Spinal cord (tissue), 10 donors: ENCODE measurements around the gene OSBPL9. TPM values are rescaled to one million over a fixed set of nuclear protein-coding genes. Genes with fewer than 3 reads are reported as not detected.
A peak's percentile ranks its signal among the peaks of the same experiment; 100 is the strongest.

Experiments
- DNase-seq, 6 donors: peaks; one replicate each; pipeline versions ENCODE4 v3.0.0 to v3.0.0-alpha.2; 2013 to 2015; ENCODE audit warnings: low spot score in 6 of 6, low read depth in 4 of 6
- H3K27ac ChIP-seq: one replicate; pipeline ENCODE4 v1.5.1; 2013; ENCODE audit warnings: low read depth, low read length, control low read depth
- H3K27me3 ChIP-seq: one replicate; pipeline ENCODE4 v1.6.1; 2013; ENCODE audit warnings: low read length; ENCODE audit not compliant: control insufficient read depth, insufficient read depth
- H3K36me3 ChIP-seq: one replicate; pipeline ENCODE4 v1.6.1; 2013; ENCODE audit warnings: low read length; ENCODE audit not compliant: control insufficient read depth, insufficient read depth
- H3K4me1 ChIP-seq: one replicate; pipeline ENCODE4 v1.6.1; 2013; ENCODE audit warnings: low read length; ENCODE audit not compliant: control insufficient read depth, insufficient read depth
- H3K4me3 ChIP-seq: one replicate; pipeline ENCODE4 v1.5.1; 2013; ENCODE audit warnings: low read depth, low read length, control low read depth
- H3K9me3 ChIP-seq: one replicate; pipeline ENCODE4 v1.6.1; 2013; ENCODE audit warnings: low read length; ENCODE audit not compliant: control insufficient read depth, insufficient read depth
- WGBS: methylation state at CpG from one replicate; pipeline ENCODE4 v1.1.5; 2013; ENCODE audit warnings: missing lambda C conversion rate; ENCODE audit not compliant: insufficient coverage; 5-methylcytosine and 5-hydroxymethylcytosine counted together
- polyA plus RNA-seq, 2 donors: library from polyadenylated mRNA; unstranded; fragments of 120-200 nt; gene quantifications; one replicate each; pipeline ENCODE4 v1.2.1, GENCODE V29; 2013; ENCODE audit not compliant: insufficient read length in 2 of 2
- total RNA-seq, 2 donors: library from RNA; depleted of rRNA in 1 of 2; stranded (reverse); fragments of 120-200 nt in 1 of 2; fragments of >200 nt in 1 of 2; gene quantifications; one replicate each; pipeline versions ENCODE4 v1.2.3 to v1.2.4, GENCODE V29; 2013 to 2014
- donor health status: healthy.

OSBPL9 gene
- total and polyA plus RNA-seq, 4 donors: 73.6 to 96.2 (median 84.5) TPM

DNA sequence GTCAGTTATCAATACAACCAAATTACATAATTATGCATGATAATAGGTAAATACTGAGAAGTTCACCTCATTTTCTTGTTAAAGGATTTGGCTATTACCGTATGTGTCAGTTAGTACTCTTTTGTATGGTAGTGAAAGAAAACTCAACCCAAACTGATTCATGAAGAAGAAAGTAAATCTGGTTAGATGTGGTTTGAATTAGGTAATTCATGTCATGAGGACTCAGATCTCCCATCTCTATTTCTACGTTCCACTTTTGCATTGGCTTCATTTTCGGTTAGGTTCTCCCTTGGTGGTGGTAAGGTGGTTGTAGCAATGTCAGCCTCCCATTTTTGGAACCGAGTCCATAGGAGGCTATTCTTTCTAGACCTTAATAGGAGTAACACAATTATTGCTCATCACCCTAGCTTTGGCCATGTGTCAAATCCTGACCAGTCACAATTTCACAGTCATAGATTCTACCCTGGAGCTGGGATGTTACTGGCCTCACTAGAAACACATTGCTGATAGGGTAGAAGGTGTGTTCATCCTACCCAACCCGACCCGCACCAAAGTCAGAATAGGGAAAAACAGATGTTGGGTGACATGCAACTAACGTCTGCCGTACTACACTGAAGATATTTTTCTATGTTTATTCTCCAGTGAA is 97.6 kb downstream of the OSBPL9 start:
- Histone ChIP-seq H3K9me3 (no peaks in the 10 kb centered on the region), H3K4me3 (no peak overlapping the region), H3K27me3 (no peaks in the 10 kb centered on the region), H3K27ac (no peak overlapping the region), H3K4me1 (no peaks in the 10 kb centered on the region), H3K36me3 (no peaks in the 10 kb centered on the region)
- WGBS: 80% methylated on average over 1 of the region's 8 CpGs
- DNase-seq: no peak

DNA sequence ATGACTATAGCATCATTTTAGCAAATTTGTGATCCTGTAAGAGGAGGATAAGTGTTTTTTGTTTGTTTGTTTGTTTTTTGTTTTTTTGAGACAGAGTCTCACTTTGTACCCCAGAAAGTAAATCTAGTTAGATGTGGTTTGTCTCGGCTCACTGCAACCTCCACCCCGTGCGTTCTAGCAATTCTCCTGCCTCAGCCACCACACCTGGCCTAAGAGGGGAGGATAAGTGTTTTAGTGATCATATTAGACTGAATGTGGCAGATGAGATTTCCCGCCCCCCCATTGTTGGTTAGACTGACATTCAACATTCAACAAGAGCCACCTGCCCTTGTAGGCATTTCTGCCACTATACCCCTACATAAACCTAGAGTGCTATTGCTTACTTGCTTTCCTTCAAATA is 98.5 kb downstream of the OSBPL9 start:
- Histone ChIP-seq H3K4me1 (no peaks in the 10 kb centered on the region), H3K9me3 (no peaks in the 10 kb centered on the region), H3K27me3 (no peaks in the 10 kb centered on the region), H3K36me3 (no peaks in the 10 kb centered on the region), H3K27ac (no peak overlapping the region), H3K4me3 (no peak overlapping the region)
- no peak for DNase-seq
- no CpG with 5 or more reads among the region's 4 CpGs for WGBS

DNA sequence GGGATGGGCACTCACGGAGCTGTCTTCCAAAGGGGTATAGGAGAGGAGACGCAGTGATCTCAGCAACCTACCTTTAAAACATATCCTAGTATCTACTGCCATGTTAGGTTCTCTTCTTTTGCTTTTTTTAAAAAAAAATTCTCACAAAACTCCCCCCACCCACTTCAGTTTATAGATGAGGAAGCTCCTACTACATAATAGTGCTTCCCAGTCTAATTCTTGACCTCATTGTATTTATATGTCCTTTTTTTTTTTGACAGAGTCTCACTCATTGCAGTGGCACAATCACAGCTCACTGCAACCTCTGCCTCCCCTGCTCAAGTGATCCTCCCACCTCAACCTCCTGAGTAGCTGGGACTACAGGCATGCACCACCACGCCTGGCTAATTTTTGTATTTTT is 99.9 kb downstream of the OSBPL9 start:
- H3K27ac ChIP-seq: no peak overlapping the region
- no peaks in the 10 kb centered on the region for H3K27me3 ChIP-seq
- H3K36me3 ChIP-seq: peaks cover 3% of the 10 kb centered on the region
- no peak for DNase-seq
- H3K4me3 ChIP-seq: no peak overlapping the region
- WGBS: 100% methylated on average over 1 of the region's 3 CpGs
- H3K9me3 ChIP-seq: no peaks in the 10 kb centered on the region
- H3K4me1 ChIP-seq: no peaks in the 10 kb centered on the region

DNA sequence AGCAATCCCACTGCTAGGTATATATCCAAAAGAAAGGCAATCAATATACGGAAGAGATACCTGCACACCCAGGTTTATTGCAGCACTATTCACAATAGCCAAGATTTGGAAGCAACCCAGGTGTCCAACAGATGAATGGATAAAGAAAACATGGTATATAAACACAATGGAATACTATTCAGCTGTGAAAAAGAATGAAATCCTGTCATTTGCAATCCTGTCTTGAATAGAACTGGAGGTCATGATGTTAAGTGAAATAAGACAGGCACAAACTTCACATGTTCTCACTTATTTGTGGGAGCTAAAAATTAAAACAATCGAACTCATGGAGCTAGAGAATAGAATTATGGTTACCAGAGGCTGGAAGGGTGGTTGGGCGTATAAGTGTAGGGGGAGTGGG is 101.0 kb downstream of the OSBPL9 start:
- WGBS: no CpG with 5 or more reads among the region's 3 CpGs
- DNase-seq: no peak
- H3K27me3 ChIP-seq: no peaks in the 10 kb centered on the region
- H3K27ac ChIP-seq: no peak overlapping the region
- peaks cover 3% of the 10 kb centered on the region for H3K36me3 ChIP-seq
- no peaks in the 10 kb centered on the region for H3K9me3 ChIP-seq
- no peaks in the 10 kb centered on the region for H3K4me1 ChIP-seq
- H3K4me3 ChIP-seq: no peak overlapping the region

DNA sequence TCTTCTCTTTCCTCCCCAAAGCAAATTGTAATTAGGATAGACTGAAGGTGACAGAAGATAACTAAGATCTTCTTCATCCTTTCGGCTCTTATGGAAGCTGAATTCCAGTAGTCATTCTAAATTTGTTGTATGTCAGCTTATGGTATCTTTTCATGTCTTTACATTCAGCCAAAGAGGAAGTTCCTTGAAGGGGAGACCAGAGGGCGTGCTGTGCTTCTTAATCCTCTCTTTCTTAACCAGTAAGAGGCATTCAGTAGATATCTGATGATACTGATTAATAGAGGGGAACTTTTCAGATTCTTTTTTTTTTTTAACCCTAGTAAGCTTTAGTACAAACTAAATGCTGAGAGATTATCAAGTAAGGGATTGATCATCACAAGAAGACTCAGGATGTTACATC is 102.3 kb downstream of the OSBPL9 start:
- Histone ChIP-seq H3K27ac (no peak overlapping the region), H3K27me3 (no peaks in the 10 kb centered on the region), H3K9me3 (no peaks in the 10 kb centered on the region), H3K36me3 (peaks cover 3% of the 10 kb centered on the region), H3K4me1 (no peaks in the 10 kb centered on the region), H3K4me3 (no peak overlapping the region)
- no CpG with 5 or more reads among the region's 2 CpGs for WGBS
- no peak for DNase-seq

DNA sequence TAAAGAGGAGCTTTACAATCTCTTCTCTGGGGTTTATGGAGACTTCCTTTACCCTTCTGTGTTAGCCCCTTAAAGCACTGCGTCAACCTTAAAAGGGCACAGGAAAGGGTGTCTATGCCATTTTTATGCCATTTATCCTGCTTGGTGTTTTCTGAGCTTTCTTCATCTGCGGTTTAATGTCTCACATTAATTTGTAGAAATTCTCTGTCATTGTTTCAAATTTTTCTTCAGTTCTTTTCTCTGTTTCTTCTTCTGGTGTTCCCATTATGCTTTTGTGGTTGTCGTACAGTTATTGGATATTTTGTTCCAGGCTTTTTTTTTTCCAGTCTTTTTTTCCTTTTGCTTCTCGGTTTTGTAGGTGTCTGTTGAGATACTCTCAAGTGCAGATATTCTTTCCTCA is 107.9 kb downstream of the OSBPL9 start:
- Histone ChIP-seq H3K4me3 (no peak overlapping the region), H3K27ac (no peak overlapping the region), H3K36me3 (peaks cover 3% of the 10 kb centered on the region), H3K4me1 (peaks cover 7% of the 10 kb centered on the region), H3K27me3 (no peaks in the 10 kb centered on the region), H3K9me3 (no peaks in the 10 kb centered on the region)
- DNase-seq: no peak
- 100% methylated on average over 1 of the region's 4 CpGs for WGBS

DNA sequence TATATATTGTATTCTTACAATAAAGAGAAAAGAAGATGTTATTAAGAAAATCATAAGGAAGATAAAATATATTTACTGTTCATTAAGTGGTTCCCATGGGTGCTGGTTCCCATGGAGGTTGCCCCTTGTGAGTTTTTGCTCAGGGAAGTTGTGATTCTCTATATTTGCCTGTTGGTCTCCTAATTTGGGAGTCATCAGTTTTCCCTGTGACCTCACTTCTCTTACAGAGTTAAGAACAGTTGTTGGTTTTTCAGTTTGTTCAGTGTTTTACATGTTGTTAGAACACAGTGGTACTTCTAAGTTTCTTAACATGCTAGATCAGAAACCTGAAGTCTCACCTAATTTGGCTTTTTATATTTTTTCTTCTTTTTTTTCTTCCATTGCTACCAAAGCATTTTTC is 109.2 kb downstream of the OSBPL9 start:
- H3K27me3 ChIP-seq: no peaks in the 10 kb centered on the region
- H3K4me1 ChIP-seq: peaks cover 13% of the 10 kb centered on the region
- H3K27ac ChIP-seq: no peak overlapping the region
- H3K9me3 ChIP-seq: no peaks in the 10 kb centered on the region
- H3K4me3 ChIP-seq: no peak overlapping the region
- no peaks in the 10 kb centered on the region for H3K36me3 ChIP-seq
- DNase-seq: no peak

DNA sequence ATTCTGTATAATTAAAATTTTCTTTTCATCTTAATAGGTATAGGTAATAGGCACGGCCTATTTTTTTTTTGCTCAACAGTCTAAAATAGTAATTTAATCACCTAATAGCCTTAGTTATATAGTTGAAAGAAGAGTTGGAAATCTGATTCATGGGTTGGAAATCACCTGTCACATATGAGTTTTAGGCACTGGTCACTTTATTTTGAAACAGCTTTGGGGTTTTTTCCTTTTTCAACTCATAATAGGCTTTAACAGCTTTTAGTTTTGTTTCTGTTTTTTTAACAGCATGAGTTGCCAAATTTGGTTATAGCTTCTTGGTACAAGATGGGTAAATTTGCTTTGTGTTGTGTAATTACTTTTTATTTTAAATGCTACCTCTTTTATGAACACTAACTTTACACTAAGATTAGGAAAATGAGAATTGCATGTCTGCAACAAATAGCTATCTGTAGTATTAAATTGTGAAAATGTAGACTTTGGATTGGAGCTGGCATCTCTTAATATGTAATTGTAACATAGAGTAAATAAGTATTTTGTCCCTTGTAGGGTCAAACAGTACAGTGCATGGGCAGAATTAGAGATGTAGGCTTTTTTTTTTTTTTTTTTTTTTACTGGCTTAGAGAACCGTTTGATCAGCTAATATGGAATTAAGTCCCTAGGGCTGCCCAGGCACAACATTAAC is 109.8 kb downstream of the OSBPL9 start:
- DNase-seq: no peak
- WGBS: no CpG with 5 or more reads among the region's 2 CpGs
- H3K36me3 ChIP-seq: no peaks in the 10 kb centered on the region
- H3K9me3 ChIP-seq: no peaks in the 10 kb centered on the region
- H3K4me1 ChIP-seq: peaks cover 17% of the 10 kb centered on the region
- no peak overlapping the region for H3K27ac ChIP-seq
- no peak overlapping the region for H3K4me3 ChIP-seq
- H3K27me3 ChIP-seq: no peaks in the 10 kb centered on the region

DNA sequence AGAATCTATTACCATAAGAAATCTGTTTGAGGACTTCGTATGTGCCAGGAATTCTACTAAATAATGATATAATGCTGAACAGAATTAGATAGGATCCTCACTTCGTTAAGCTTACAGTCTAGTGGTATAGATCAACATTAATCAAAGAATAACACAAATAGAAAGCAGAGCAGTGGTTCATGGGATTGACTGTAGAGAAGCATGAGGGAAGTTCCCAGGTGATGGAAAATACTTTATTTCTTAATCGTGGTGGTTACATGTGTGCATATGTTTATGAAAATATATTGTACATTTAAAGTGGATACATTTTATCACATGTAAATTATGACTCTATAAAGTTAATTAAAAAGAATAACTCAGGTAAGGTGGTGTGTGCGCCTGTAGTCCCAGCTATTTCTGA is 110.5 kb downstream of the OSBPL9 start:
- WGBS: no CpG with 5 or more reads among the region's 4 CpGs
- Histone ChIP-seq H3K27ac (no peak overlapping the region), H3K4me1 (peaks cover 17% of the 10 kb centered on the region), H3K36me3 (no peaks in the 10 kb centered on the region), H3K9me3 (no peaks in the 10 kb centered on the region), H3K4me3 (no peak overlapping the region), H3K27me3 (no peaks in the 10 kb centered on the region)
- no peak for DNase-seq

DNA sequence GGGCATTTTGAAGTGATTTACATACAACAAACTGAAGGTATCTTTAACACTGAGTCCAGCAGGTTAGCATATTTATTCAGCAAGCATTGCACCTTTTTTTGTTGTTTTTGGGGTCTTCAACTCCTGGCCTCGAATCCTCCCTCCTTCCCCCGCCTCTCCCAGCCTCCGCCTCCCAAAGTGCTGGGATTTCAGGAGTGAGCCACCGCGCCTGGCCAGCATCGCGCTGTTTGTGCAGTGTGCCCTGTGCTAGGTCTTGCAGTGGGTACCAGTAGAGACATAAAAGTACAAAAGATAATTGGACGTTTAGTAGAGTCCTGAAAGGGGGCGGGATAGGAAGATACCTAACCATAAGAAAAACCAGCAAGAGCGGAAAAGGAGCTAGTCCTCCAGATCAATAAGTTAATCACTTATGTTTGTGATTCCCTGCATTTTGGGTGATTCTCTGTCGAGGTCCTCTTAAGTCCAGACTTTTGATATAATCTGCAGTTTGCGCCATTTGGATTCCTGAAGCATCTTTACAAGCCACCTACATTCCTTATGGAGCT is 111.8 kb downstream of the OSBPL9 start:
- Histone ChIP-seq H3K4me3 (peak overlapping the region; percentile 58), H3K4me1 (peaks cover 21% of the 10 kb centered on the region), H3K27me3 (no peaks in the 10 kb centered on the region), H3K9me3 (no peaks in the 10 kb centered on the region), H3K27ac (no peak overlapping the region), H3K36me3 (no peaks in the 10 kb centered on the region)
- DNase-seq: no peak
- 20% methylated on average over 3 of the region's 12 CpGs for WGBS
